HG02571 (cell line): ENCODE data around the gene NAA11.

ENCODE experiments used
- ATAC-seq: cut with Tn5 transposase; IDR thresholded peaks from one replicate; pipeline ENCODE4 v1.9.1; 2021; ENCODE audit warnings: mild to moderate bottlenecking, moderate library complexity; ENCODE audit not compliant: unreplicated experiment

The NAA11 gene

DNA sequence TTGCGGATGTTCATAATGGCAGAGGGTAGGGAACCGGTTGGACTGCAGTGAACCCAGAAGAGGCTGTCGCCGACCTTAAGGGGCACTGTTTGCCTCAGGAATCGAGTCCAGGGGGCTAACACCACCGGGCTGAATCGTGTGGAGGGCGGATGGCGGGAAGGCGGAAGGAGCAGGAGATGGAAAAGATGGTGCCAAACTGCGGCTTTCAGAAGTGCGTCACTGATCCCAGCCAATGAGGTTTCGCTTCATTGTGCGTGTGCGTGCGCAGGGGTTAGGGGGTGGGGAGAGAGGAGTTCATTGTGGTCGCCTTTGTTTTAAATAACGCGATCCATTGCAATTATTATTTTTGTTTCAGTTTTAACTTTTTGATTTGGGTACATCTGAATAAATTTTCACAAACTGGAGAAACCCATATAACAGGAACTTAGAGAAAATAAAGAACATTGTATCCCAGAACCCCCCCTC, at the start of gene NAA11:
Gene NAA11, minus strand, starts transcription at position 198 of the 465 bp plus-strand sequence. Its CDS starts 184 bp downstream, at position 14.
- ATAC-seq = no peak

DNA sequence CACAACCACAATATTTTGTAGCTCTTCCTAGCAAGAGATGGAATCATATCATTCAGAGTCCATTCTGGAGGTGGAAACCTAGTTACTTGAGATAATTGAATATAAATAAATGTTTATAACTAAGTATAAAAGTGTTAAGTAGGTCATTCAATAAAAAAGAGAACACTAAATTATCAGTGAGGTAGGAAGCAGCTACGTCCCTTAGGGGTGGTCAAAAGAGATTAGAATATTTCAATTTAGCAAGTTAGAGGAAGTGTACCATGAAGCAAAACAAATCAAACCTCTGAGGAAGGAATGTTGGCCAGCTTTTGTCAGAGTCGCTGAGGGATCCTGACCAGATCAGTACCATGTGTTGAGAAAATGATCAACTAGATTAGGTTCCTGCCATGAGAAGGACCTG, 44.2 kb upstream of the NAA11 start:
- no peak for ATAC-seq

DNA sequence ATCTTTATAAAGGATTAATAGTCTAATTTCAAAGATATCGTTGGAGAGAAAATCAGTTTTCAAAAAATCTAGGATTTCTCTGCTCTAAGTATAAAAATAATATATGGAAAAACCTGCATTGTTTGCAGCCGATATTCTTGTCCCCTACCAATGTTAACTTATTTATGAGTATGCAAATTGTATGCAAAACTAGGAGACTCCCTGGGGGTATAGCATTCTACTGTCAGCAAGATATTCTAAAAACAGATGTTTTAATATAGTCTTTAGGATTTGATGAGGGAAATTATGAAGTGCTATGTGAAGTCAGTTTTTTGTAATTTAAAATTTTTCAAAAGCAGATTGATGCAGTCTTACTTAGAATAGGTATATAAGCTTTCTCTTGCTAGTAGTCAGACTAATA, 41.2 kb upstream of the NAA11 start:
- ATAC-seq = no peak

DNA sequence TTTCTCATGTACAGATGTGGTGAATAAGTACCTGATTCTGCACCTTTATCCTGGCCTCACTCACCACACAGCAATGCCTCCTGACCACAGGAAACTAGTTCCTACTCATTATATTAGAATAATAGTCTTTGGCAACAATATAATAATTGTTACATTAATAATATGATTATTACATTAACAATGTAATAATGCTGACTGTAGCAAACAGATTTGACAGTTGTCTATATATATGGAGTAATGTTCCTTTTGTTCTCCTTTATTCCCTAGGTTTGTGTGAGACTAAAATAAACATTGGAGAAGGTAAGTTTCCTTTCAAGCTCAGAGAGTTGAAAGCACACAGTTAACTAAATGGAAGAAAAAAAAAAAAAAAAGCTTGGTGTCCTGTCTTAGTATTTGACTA, 40.6 kb upstream of the NAA11 start:
- ATAC-seq = no peak

DNA sequence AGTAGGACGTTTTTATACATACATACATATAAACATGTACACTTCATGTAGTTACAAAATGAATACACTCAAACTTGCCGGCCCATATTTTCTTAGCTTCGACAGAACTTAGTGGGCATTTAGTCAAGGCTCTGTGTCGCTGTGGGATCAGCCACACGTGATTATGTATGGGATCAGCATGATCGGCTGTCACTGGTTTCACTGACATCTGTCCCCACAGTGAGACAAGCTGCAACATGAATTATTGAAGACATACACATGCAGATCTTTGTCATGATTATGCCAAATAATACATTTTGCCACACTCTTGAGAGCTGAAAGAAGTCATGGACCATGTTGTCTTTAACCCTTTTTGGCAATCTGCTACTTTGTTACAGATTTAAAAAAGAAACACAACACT, 38.2 kb upstream of the NAA11 start:
- ATAC-seq = no peak

DNA sequence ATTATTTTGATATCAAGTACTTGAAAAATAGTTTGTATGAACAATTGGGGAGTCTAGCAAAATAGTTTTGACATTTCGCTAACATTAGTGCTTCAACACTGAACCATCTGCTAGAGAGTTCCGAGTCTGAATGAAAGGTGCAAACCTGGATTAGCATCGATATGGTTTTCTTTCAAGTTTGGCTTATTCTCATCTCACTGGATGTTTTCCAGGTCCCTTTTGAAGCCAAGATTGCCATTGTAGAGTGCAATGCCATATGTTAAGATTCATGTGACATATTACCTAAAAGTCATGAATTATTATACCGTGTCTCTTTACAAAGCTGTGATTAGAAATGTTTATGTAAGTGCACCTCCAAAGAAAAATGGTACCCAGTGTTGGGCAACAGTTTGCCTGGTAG, 36.8 kb upstream of the NAA11 start:
- no peak for ATAC-seq

DNA sequence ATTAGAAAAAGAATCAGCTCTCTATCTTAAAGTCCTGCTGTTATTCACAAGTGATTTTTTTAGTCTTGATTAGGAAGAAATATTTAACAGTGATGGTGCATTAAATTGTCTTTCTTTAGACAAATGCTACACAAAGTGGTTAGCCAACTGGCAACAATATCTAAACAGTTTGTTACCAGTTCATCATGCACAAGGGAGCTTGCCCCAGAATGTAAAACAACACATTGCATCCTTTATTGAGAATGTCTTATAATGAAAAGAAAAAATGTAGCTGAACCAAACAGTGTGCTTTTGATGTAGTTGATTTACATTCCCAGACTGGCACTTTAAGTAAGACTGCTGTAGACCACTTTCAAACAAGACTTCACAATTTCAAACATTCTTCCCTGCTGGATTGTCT, 34.1 kb upstream of the NAA11 start:
- ATAC-seq = no peak

DNA sequence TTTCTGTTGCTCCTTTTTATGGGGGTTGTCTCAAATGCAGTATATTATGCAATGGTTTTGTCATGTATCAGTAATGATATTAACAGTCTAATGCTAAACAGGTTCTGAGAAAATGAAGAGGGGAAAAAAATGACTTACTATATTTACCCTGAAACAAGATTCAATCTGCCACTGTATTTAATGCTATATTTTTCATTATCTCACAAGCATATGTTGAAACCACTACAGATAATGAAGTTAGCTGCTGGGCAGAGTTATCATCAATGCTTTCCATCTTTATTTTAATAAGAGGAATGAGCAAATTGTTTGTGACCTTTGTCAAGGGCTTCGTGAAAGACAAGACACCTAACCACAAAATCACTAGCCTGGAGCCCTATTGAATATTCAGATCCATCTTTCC, 32.6 kb upstream of the NAA11 start:
- no peak for ATAC-seq

DNA sequence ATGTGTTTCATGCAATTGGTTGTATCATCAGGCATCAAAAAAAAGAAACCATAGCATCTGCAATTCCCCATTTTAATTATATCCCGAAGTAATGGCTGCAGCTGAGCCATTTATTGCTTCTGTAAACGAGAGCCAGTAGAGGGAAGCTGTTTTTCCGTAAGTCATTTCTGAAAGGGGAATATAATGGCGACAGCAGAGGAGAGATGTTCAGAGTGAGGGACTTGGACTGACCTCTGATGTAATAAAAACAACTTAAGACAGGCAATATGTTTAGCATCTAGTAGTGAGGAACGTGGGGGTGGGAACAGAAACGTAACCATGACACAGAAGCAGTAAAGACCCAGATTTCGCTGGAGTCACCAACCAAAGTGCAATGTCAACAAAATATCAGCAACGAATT, 31.5 kb upstream of the NAA11 start:
- no peak for ATAC-seq

DNA sequence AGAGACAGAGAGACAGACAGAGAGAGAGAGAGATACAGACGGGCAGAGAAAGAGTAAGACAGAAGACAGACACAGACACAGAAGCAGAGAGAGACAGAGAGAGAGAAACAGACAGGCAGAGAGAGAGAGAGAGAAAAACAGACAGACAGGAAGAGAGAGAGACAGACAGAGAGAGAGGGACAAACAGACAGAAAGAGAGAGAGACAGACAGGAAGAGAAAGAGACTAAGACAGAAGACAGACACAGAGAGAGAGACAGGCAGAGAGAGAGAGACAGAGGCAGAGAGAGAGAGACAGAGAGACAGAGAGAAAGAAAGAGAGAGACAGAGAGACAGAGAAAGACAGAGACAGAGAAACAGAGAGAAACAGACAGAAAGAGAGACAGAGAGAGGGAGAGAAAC, 27.2 kb upstream of the NAA11 start:
- ATAC-seq = no peak

DNA sequence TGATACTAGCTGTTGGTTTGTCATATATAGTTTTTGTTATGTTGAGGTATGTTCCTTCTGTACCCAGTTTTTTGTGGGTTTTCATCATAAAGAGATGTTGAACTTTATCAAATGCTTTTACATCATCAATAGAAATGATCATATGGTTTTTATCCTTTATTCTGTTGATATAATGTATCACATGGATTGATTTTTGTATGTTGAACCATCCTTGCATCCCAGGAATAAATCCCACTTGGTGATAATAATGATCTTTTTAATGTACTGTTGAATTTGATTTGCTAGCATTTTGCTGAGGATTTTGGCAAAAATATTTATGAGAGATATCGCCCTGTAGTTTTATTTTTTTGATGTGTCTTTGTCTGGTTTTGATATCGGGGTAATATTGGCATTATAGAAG, 22.5 kb upstream of the NAA11 start:
- no peak for ATAC-seq

DNA sequence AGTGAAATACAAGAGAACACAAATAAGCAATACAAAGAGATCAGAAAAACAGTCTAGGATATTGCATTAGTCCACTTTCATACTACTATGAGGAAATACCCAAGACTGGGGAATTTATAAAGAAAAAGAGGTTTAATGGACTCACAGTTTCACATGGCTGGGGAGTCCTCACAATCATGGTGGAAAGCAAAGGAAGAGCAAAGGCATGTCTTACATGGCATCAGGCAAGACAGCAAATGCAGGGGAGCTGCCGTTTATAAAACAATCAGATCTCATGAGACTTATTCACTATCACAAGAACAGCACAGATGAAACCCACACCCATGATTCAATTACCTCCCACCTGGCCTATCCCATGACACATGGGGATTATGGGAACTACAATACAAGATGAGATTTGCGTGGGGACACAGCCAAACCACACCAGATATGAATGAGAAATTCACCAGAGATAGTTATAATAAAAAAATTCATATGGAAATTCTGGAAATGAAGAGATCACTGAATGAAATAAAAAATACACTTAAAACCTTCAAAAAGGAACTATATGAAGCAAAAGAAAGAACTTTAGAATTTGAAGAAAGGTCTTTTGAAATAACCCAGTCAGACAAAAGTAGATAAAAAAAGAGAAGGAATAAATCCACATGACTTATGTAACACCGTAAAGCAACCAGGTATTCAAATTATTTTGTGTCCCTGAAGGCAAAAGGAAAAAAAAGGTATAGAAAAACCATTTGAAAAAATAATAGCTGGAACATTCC, 16.2 kb upstream of the NAA11 start:
- no peak for ATAC-seq

DNA sequence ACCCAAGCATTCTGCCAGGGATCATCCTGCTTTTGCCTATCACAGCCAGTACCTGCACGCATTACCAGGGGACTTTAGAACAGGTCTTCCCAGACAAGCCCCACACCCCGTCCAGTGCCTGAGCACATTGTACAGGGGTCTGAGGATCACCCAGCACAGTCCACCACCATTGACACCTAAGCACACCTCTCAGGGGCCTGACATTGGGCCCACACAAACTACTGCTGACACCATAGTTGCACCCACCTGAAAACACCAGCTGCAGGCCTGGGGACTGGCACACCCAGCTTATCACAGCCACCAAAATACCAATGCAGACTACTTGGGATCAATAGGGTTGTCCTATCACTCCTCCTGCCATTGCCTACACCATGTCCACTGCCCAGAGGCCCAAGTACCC, 14.7 kb upstream of the NAA11 start:
- no peak for ATAC-seq

DNA sequence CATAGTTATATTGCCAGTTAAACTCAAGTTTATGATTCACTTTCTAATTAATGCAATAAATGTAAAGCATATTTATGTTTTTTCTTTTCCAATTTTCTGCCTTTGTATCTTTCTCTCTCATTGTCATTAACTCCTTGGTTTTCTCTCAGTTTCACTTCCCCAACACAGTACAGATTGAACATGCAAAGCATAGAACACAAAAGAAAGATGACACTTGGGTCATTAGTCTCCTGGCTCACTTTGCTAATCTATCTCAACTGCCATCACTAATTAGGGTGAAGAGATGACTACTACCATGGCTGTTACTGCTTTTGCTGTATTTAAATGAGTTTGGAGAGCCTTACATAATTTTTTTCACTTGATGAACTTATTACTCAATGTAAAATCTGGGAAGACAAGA, 12.3 kb upstream of the NAA11 start:
- no peak for ATAC-seq

DNA sequence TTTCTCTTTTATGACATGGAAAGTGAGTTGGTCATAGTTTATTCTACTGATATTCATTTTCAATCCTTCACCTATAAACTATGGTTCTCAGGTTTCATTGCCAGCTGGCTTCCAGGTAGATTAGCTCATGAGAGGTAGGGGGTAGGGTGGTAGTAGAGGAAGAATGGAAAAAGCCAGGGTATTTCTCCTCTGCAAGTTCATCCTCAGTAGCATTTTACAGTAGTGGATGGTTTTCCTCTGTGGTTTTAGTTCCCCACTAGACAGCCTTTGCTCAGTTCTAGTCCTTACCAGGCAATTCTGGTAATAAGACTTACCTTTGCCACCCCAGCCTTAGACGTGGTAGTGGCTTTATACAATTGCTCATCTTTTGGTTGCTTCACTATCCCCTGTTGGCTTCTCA, 8.9 kb upstream of the NAA11 start:
- no peak for ATAC-seq

DNA sequence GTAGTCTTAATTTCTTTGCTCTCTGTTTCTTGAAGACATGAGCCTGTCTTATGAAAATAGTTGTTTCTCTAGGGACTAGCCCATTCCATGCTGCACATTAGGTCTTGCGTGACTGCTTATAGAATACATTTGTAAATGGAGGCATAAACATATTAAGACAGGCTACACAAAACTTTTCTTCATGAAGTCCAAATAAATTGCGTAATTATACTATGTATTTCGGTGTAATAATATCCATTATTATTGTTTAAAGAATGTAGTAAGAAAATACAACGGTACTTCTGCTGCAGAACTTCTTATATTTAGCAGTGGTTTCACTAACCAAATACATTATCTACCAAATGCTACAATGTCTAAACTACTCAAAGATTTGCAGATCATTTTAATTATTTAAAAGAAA, 8.5 kb upstream of the NAA11 start:
- ATAC-seq = no peak

DNA sequence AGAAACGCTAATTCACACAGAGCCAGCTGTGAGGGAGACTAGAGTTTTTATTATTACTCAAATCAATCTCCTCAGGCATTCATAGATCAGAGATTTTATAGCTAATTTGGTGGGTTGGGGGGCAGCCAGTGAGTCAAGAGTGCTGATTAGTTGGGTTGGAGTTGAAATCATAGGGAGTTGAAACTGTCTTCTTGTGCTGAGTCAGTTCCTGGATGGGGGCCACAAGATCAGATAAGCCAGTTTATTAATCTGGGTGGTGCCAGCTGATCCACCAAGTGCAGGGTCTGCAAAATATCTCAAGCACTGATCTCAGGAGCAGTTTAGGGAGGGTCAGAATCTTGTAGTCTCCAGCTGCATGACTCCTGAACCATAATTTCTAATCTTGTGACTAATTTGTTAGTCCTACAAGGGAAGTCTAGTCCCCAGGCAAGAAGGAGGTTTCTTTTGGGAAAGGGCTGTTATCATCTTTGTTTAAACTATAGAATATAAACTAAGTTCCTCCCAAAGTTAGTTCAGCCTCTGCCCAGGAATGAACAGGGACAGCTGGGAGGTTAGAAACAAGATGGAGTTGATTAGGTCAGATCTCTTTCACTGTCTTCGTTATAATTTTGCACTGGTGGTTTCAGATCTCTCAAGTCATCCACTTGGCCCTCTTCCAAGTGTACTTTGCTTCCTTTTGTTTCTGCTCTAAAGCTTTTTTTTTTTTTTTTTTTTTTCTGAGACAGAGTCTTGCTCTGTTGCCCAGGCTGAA, 5.4 kb upstream of the NAA11 start:
- ATAC-seq = no peak

DNA sequence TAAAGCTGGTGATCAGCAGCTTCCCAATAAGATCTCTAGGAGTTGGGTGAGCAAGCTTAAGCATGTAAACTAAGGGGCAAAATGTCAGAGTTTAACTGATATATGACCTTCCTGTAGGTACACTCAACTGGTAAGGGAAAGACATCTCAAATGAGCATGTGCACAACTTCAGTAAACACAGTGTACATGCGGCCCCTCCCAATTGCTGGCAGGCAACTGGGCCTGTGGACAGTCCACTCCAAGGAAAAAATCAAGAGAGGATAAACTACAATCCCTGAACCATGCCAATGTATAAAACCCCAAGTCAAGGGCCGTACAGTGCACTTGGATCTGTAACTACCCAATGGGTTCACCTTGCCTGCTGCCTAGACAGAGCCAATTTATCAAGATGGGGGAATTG, 4.9 kb upstream of the NAA11 start:
- ATAC-seq = no peak

DNA sequence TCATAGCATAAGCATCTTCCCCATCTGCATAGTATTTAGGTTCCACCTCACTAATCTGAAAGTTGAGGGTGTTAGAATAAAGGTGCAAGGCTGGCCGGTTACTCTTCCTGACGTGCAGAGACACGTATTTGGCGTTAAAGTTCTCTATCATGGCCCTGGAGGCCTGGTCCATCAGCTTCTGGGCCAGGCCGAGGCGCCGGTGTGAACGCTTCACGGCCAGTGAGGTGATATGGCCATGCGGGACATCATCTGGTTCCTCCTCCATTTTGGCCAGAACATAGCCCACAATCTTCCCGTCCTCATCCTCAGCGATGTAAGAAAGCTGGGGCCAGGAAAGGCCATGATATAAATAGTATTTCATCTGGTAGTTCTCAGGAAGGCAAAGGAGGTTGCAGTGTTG, 425 bp downstream of the NAA11 start:
- ATAC-seq = no peak

DNA sequence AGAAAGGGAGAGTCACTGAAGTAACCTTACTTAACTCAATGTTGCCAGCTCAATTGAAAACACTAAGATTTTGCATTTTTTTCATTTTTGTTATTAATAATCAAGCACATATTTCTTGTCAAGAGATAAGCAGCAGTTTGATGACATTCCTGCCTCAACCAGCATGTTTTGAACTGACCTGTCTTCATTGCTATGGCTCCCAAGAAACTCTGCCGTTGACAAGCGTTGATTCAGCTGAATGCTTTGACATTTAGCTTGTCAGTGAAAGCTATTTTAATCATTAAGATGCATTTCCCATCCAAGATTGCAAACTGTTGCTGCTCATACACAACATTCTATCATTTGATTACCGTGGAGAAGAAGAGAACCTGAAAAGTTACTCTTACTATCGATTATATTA, 5.9 kb downstream of the NAA11 start:
- ATAC-seq = no peak

DNA sequence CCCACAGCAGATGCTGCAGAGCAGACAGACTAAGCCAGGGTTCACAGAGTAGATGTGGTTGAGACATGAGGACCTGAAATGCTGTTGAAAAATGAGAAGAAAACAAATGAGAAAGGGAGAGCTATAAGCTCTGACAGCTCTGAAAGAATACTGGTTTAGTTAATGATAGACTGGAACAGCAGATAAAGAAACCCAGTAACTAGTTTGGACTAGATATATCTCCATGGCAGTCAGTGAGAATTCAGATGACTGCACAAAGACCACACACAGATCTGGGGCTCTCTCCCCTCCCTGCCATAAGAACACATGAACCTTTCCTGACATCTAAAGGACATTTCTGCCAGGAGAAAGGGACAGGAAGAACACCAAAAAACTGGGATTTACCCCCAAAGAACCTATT, 8.2 kb downstream of the NAA11 start:
- no peak for ATAC-seq

DNA sequence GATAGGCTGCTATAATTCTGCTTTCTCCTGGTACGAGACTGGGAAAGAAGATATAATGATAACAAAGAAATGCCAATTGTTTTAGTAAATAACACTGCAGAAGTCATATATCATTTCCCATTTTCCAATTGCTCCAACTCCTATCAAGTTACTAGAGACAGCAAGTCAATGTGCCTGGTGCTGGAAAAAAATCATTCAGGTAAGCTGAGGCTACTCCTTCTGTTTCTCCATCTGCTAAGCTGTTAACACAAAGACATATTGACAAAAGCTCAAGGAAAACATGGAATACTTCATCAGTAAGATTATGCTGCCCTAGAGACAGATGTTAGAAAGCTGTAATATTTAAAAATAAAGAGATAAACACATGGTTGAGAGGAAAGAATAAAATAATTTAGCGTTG, 10.0 kb downstream of the NAA11 start:
- ATAC-seq = no peak

DNA sequence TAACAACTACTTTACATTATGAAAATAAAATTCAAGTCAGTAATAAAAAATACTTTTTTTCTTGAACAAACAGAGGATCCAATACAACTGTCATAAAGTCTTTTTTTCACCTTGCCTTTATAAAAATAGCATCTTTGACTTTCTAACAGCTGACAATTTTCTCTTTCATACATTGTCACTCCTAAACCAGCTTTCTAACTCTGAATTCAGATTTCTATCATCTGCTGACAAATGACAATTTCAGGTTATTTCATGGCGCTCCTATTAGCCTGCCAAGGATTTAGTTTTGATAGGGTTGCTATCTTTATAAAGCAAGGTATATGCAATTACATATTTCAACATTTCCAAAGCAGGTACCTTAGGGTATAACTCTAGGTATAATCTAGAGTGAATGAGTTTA, 14.6 kb downstream of the NAA11 start:
- no peak for ATAC-seq
